Mesenchymal stem cell (in vitro differentiated cells and primary cell): ENCODE measurements around the gene ITPKC.

Source experiments
- DNase-seq: peaks from one replicate; pipeline ENCODE4 v3.0.0-alpha.2; 2013
- H2AFZ ChIP-seq: one replicate; pipeline ENCODE4 v1.6.1; 2013; ENCODE audit warnings: low read depth, mild to moderate bottlenecking, control low read depth, inconsistent platforms, low read length, moderate library complexity
- H2AK5ac ChIP-seq: 2 replicates; pipeline ENCODE4 v1.6.1; 2013; ENCODE audit warnings: low read length, moderate library complexity, mild to moderate bottlenecking, inconsistent platforms; ENCODE audit not compliant: severe bottlenecking
- H2BK120ac ChIP-seq: one replicate; pipeline ENCODE4 v1.6.1; 2013; ENCODE audit warnings: low read depth, mild to moderate bottlenecking, inconsistent platforms, low read length, moderate library complexity
- H2BK12ac ChIP-seq, 2 experiments: one replicate each; pipeline ENCODE4 v1.6.1; 2013; ENCODE audit warnings: inconsistent platforms in 2 of 2, low read length in 2 of 2, mild to moderate bottlenecking in 2 of 2, moderate library complexity in 2 of 2, control low read depth in 1 of 2
- H2BK15ac ChIP-seq: one replicate; pipeline ENCODE4 v1.6.1; 2013; ENCODE audit warnings: mild to moderate bottlenecking, low read depth, inconsistent platforms; ENCODE audit not compliant: poor library complexity, severe bottlenecking
- H2BK5ac ChIP-seq: 2 replicates; pipeline ENCODE4 v1.6.1; 2013; ENCODE audit warnings: low read depth, mild to moderate bottlenecking, low read length, control low read depth, inconsistent platforms; ENCODE audit not compliant: poor library complexity, severe bottlenecking
- H3K14ac ChIP-seq, 2 experiments: one replicate each; pipeline ENCODE4 v1.6.1; 2013; ENCODE audit warnings: inconsistent platforms in 2 of 2, low read length in 2 of 2, control low read depth in 1 of 2, mild to moderate bottlenecking in 1 of 2, moderate library complexity in 1 of 2
- H3K18ac ChIP-seq, 2 experiments: one replicate each; pipeline ENCODE4 v1.6.1; 2013; ENCODE audit warnings: inconsistent platforms in 2 of 2, low read length in 2 of 2, control low read depth in 1 of 2, low read depth in 1 of 2, mild to moderate bottlenecking in 1 of 2
- H3K23ac ChIP-seq, 2 experiments: one replicate each; pipeline ENCODE4 v1.6.1; 2013; ENCODE audit warnings: inconsistent platforms in 2 of 2, low read length in 2 of 2, mild to moderate bottlenecking in 2 of 2, moderate library complexity in 2 of 2, control low read depth in 1 of 2
- H3K27ac ChIP-seq: 2 replicates; pipeline ENCODE4 v1.5.1; 2013; ENCODE audit warnings: mild to moderate bottlenecking, moderate library complexity, low read length, control low read depth, inconsistent platforms; ENCODE audit not compliant: poor library complexity, severe bottlenecking
- H3K27me3 ChIP-seq, 2 experiments: 2 replicates each; pipeline versions ENCODE4 v1.6.1 to v1.7.0; 2013; ENCODE audit warnings: low read length in 2 of 2, mild to moderate bottlenecking in 2 of 2, moderate library complexity in 2 of 2, control low read depth in 1 of 2, inconsistent platforms in 1 of 2; ENCODE audit not compliant: control insufficient read depth in 1 of 2, insufficient read depth in 1 of 2
- H3K36me3 ChIP-seq, 2 experiments: 2 replicates each; pipeline versions ENCODE4 v1.6.1 to v1.7.0; 2013; ENCODE audit warnings: low read length in 2 of 2, control low read depth in 1 of 2, inconsistent platforms in 1 of 2, low read depth in 1 of 2, mild to moderate bottlenecking in 1 of 2; ENCODE audit not compliant: insufficient read depth in 2 of 2, control insufficient read depth in 1 of 2
- H3K4ac ChIP-seq, 2 experiments: one replicate each; pipeline ENCODE4 v1.6.1; 2013; ENCODE audit warnings: inconsistent platforms in 2 of 2, low read length in 2 of 2, mild to moderate bottlenecking in 2 of 2, moderate library complexity in 2 of 2, control low read depth in 1 of 2, low read depth in 1 of 2
- H3K4me1 ChIP-seq: 2 replicates; pipeline ENCODE4 v1.6.1; 2013; ENCODE audit warnings: low read depth, low read length, control low read depth; ENCODE audit not compliant: control insufficient read depth, insufficient read depth
- H3K4me2 ChIP-seq: 2 replicates; pipeline ENCODE4 v1.6.1; 2013; ENCODE audit warnings: low read length, mild to moderate bottlenecking, inconsistent platforms; ENCODE audit not compliant: poor library complexity, severe bottlenecking
- H3K4me3 ChIP-seq, 2 experiments: 2 replicates each; pipeline versions ENCODE4 v1.5.1 to v1.7.0; 2013; ENCODE audit warnings: low read length in 2 of 2, mild to moderate bottlenecking in 2 of 2, control low read depth in 1 of 2, low read depth in 1 of 2; ENCODE audit not compliant: insufficient read depth in 1 of 2
- H3K79me1 ChIP-seq: replicated peaks from 2 replicates; pipeline ENCODE4 v1.6.1; 2013; ENCODE audit warnings: mild to moderate bottlenecking, control low read depth, low read length, inconsistent platforms; ENCODE audit not compliant: poor library complexity, severe bottlenecking
- H3K9ac ChIP-seq: 2 replicates; pipeline ENCODE4 v1.7.0; 2013; ENCODE audit warnings: mild to moderate bottlenecking, low read length, moderate library complexity
- H3K9me3 ChIP-seq: 2 replicates; pipeline ENCODE4 v1.7.0; 2013; ENCODE audit warnings: mild to moderate bottlenecking, low read length; ENCODE audit not compliant: control insufficient read depth
- H4K8ac ChIP-seq: one replicate; pipeline ENCODE4 v1.6.1; 2013; ENCODE audit warnings: inconsistent platforms, mild to moderate bottlenecking, low read length, moderate library complexity
- H4K91ac ChIP-seq: one replicate; pipeline ENCODE4 v1.6.1; 2013; ENCODE audit warnings: mild to moderate bottlenecking, low read length, inconsistent platforms
- WGBS: methylation state at CpG from one replicate; pipeline ENCODE4 v1.1.7; 2013; ENCODE audit warnings: mixed read lengths; 5-methylcytosine and 5-hydroxymethylcytosine counted together

Gene ITPKC

DNA sequence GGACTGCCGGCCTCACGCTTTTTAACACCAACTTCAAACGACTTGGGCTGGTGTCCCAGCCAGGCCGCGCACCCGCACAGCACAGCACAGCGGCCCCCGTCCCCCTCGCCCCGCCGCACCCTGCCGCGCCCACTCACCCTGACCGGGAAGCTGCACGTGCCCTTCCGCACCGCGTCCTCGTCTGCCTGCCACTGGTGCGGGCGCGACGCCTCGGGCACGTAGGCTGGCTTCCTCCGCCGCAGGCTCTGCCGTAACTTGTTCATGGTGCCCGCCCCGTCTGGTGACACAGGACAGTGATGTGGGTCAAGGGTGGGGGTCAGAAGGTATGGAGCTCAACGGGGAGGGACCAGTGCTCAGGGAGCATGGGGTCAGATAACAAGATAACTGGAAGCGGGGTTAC is 32.6 kb upstream of the ITPKC start:
- H3K79me1 ChIP-seq: peaks cover 24% of the 10 kb centered on the region

DNA sequence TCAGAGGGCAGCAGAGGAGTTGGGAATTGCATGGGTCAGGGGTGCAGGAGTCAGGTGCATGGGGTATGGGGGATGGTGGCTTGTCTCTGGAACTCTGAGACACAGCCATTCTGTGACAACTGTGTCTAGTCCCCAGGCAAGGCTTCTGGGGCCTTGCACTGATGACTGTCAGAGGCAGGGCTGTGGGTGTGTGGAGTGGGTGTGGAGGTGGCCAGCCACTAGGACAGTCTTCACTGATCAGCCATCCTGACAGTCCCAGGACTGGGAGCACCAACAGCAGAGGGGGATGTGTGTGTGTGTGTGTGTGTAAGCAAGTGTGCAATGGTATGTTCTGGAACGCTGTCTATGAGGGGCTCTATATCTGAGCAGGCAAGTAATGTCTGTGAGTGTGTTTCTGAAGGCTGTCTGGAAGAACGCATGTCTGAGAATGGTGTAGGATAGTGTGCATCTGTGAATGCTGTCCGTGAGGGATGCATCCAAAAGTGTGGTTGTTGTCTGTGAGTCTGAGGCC is 31.8 kb upstream of the ITPKC start:
- no peak overlapping the region for H2BK120ac ChIP-seq
- no peak for DNase-seq
- H3K4me2 ChIP-seq: no peak overlapping the region
- H2AFZ ChIP-seq: no peak overlapping the region
- H2BK12ac ChIP-seq: no peak overlapping the region
- H3K18ac ChIP-seq: no peak overlapping the region
- no peak overlapping the region for H4K91ac ChIP-seq
- no peak overlapping the region for H3K27ac ChIP-seq
- H2BK5ac ChIP-seq: no peak overlapping the region
- H3K27me3 ChIP-seq: no peaks in the 10 kb centered on the region
- H3K4me1 ChIP-seq: peaks cover 17% of the 10 kb centered on the region
- H4K8ac ChIP-seq: no peak overlapping the region
- no peaks in the 10 kb centered on the region for H3K9me3 ChIP-seq
- H3K4ac ChIP-seq: no peak overlapping the region
- WGBS: 92% methylated on average over 3 of the region's 3 CpGs
- no peak overlapping the region for H3K9ac ChIP-seq
- peaks cover 27% of the 10 kb centered on the region for H3K79me1 ChIP-seq
- peaks cover 55 to 67% of the 10 kb centered on the region in 2 experiments for H3K36me3 ChIP-seq
- no peak overlapping the region for H3K23ac ChIP-seq
- H3K14ac ChIP-seq: no peak overlapping the region
- no peak overlapping the region for H2AK5ac ChIP-seq
- no peak overlapping the region for H2BK15ac ChIP-seq
- no peak overlapping the region for H3K4me3 ChIP-seq

More for the DNA sequence above, 32.6 kb upstream of the ITPKC start:
- Histone ChIP-seq H3K4me1 (peaks cover 11% of the 10 kb centered on the region), H3K36me3 (peaks cover 62 to 70% of the 10 kb centered on the region in 2 experiments), H2BK15ac (no peak overlapping the region), H4K91ac (no peak overlapping the region), H3K4ac (no peak overlapping the region), H3K23ac (no peak overlapping the region), H3K9me3 (no peaks in the 10 kb centered on the region), H3K27ac (no peak overlapping the region), H3K27me3 (no peaks in the 10 kb centered on the region), H2BK5ac (no peak overlapping the region), H3K14ac (no peak overlapping the region), H4K8ac (peak overlapping the region; percentile 30), H2AK5ac (no peak overlapping the region), H2BK12ac (peak overlapping the region in 1 of 2 experiments; percentile 31), H2AFZ (no peak overlapping the region), H2BK120ac (no peak overlapping the region), H3K18ac (no peak overlapping the region), H3K4me2 (no peak overlapping the region), H3K9ac (no peak overlapping the region), H3K4me3 (no peak overlapping the region)
- no peak for DNase-seq
- WGBS: 98% methylated on average over 32 of the region's 32 CpGs

DNA sequence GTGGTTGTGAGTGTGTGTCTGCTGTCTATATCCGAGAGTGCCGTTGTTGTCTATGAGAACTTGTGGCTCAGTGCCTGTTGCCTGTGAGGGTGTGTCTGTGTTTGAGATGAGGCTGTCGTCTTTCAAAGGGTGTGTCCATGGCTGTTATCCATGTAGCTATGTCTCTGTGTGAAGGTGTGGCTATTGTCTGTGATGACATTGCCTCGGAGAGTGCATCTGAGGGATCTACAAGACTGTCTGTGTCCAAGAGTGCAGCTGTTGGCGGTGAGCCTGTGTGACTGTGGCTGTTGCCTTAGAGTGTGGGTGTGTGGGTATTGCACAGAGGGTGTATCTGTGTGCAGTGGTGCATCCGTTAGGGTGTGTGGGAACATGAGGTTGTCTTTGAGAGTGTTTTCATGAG is 31.3 kb upstream of the ITPKC start:
- H3K9ac ChIP-seq: no peak overlapping the region
- no peak overlapping the region for H2BK120ac ChIP-seq

DNA sequence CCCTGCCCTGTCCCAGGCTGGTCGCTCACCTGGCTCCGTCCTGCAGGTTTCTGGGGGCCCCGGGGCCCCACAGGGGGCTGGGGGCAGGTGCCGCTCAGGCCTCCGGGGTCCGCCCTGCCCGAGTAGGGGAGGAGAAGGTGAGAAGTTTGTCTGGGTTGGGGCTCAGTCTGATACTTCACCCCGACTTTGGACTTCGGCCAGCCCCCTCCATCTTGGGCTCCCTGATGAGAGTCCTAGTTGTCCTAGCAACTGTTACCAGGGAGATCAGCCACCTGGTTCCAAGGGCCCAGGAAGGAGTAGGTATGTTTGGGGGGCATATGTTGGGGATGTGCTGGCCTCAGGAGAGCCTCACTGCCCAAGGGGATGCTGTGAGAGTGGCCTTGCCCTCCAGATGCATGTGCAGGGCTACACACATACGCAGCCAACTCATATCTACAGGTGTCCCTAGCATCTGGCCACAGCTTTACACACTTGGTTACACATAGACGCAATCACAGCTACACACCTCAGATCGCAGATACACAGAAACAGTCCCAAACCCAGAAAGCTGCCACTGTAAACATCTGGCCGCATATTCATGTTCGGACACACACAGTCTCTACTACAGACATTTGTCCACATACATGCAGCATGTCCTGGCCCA is 29.9 kb upstream of the ITPKC start:
- no peak overlapping the region for H4K91ac ChIP-seq
- peaks cover 24% of the 10 kb centered on the region for H3K79me1 ChIP-seq
- H3K36me3 ChIP-seq: peaks cover 46 to 60% of the 10 kb centered on the region in 2 experiments
- H3K9ac ChIP-seq: peak overlapping the region; percentile 40
- DNase-seq: no peak
- 97% methylated on average over 14 of the region's 14 CpGs for WGBS
- peak overlapping the region; percentile 54 for H2BK15ac ChIP-seq
- no peak overlapping the region for H3K4me3 ChIP-seq
- no peak overlapping the region for H3K4me2 ChIP-seq
- no peak overlapping the region for H2BK5ac ChIP-seq
- H2AFZ ChIP-seq: no peak overlapping the region
- H3K14ac ChIP-seq: no peak overlapping the region
- H3K27ac ChIP-seq: no peak overlapping the region
- H3K18ac ChIP-seq: no peak overlapping the region
- no peak overlapping the region for H2AK5ac ChIP-seq
- H4K8ac ChIP-seq: no peak overlapping the region
- no peaks in the 10 kb centered on the region for H3K9me3 ChIP-seq
- no peak overlapping the region for H2BK120ac ChIP-seq
- no peak overlapping the region for H3K4ac ChIP-seq
- H3K23ac ChIP-seq: peak overlapping the region in 1 of 2 experiments; percentile 41
- no peak overlapping the region for H2BK12ac ChIP-seq
- no peaks in the 10 kb centered on the region for H3K27me3 ChIP-seq
- H3K4me1 ChIP-seq: peaks cover 26% of the 10 kb centered on the region

More for the DNA sequence above, 31.3 kb upstream of the ITPKC start:
- Histone ChIP-seq H2BK5ac (no peak overlapping the region), H3K4me2 (no peak overlapping the region), H2BK12ac (no peak overlapping the region), H2AFZ (no peak overlapping the region), H3K27me3 (no peaks in the 10 kb centered on the region), H4K91ac (no peak overlapping the region), H3K4me3 (no peak overlapping the region), H2AK5ac (no peak overlapping the region), H3K4ac (no peak overlapping the region), H2BK15ac (no peak overlapping the region), H3K27ac (no peak overlapping the region), H4K8ac (no peak overlapping the region), H3K18ac (no peak overlapping the region), H3K9me3 (no peaks in the 10 kb centered on the region), H3K79me1 (peaks cover 28% of the 10 kb centered on the region), H3K36me3 (peaks cover 53 to 65% of the 10 kb centered on the region in 2 experiments), H3K4me1 (peaks cover 17% of the 10 kb centered on the region), H3K14ac (no peak overlapping the region), H3K23ac (no peak overlapping the region)
- WGBS: 94% methylated on average over 6 of the region's 6 CpGs
- no peak for DNase-seq
